Measurements from ENCODE around the gene HADHA. TPM values are rescaled to one million over a fixed set of nuclear protein-coding genes. Genes with fewer than 3 reads are reported as not detected.

The HADHA gene
- total RNA-seq, 2 donors from 2014 or later = 226 to 266 TPM

DNA sequence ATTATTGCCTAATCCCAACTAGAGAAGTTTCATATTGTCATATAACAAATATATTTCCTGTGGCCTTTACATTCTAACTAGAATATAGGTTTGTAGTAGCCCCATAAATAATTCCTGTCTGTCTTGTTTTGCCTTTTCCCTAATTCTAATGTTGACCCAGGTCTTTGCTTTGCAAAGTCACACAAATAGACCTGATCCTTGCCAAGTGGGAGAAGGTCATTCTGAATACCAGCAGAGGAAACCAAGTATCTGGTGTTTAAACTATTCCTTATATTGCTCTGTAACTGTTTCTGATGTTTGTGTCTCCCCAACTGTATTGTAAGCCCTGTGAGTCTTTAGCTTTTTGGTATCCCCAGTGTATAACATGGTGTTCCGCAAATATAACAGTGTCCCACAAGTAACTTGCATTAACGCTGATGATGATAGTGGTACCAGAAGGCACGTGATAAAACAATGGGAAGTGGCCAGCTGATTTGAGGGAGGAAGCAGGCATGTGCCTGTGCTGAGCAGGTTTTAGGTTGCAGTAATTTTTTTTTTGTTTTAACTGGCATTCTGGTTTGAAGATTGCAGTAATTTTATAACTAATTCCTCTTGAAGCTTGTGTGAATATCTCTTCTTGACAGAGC is 11.4 kb upstream of the HADHA start:
- intact Hi-C loops (cut with DNase I) = no loop called here
- Histone ChIP-seq H3K9ac (ENCODE audit: low read depth in 2 of 2, low read length in 2 of 2) (no peak overlapping the region), H3K9me3 (no peaks in the 10 kb centered on the region), H3K36me3 (no peaks in the 10 kb centered on the region), H3K27me3 (no peaks in the 10 kb centered on the region), H3K4me1 (no peaks in the 10 kb centered on the region), H3K4me3 (no peak overlapping the region), H3K27ac (no peak overlapping the region)
- DNase-seq = no peak
- TF ChIP-seq, protein P1, sequence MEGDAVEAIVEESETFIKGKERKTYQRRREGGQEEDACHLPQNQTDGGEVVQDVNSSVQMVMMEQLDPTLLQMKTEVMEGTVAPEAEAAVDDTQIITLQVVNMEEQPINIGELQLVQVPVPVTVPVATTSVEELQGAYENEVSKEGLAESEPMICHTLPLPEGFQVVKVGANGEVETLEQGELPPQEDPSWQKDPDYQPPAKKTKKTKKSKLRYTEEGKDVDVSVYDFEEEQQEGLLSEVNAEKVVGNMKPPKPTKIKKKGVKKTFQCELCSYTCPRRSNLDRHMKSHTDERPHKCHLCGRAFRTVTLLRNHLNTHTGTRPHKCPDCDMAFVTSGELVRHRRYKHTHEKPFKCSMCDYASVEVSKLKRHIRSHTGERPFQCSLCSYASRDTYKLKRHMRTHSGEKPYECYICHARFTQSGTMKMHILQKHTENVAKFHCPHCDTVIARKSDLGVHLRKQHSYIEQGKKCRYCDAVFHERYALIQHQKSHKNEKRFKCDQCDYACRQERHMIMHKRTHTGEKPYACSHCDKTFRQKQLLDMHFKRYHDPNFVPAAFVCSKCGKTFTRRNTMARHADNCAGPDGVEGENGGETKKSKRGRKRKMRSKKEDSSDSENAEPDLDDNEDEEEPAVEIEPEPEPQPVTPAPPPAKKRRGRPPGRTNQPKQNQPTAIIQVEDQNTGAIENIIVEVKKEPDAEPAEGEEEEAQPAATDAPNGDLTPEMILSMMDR (IDR thresholded peaks at IDR 0.05) = no peak

DNA sequence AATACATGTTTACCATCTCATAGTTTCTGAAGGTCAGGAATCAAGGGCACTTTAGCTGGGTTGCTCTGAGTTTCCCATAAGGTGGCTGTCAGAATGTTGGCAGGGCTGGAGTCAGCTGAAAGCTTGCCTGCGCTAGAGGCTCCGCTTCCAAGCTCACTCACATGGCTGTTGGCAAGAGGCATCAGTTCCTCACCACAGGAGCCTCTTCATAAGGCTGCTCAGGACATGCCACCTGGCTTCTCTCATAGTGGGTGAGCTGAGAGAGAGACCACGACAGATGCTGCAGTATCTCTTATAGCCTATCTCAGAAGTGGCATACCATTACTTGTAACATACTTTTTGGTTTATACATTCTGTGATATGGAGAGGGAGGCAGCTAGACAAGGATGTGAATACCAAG is 7.5 kb upstream of the HADHA start:
- H3K4me1 ChIP-seq = no peaks in the 10 kb centered on the region

DNA sequence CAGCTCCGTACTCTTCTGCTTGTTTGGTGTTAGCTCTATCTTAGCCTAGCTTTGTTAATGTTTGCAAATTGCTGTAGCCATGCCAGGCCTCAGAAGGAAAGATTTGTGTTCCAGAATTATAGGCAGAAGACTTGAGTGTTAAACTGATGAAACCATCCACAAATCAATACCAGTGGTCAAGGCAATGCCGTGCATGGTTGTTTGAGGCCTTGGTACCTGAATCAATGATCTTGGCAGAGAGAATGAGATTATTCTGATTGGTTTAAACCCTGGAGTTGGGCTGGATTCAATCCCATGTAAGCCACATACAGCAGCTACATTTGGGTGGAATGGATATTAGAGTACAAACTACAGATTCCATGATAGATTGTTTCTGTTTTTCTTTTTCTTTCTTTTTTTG is 5.2 kb upstream of the HADHA start:
- H3K9ac ChIP-seq (ENCODE audit: low read depth in 2 of 2, low read length in 2 of 2) = no peak overlapping the region
- no peak for DNase-seq
- no peak overlapping the region for H3K4me3 ChIP-seq
- TF ChIP-seq, protein P1 (IDR thresholded peaks at IDR 0.05) = no peak
- no peak overlapping the region for H3K27ac ChIP-seq
- no peaks in the 10 kb centered on the region for H3K36me3 ChIP-seq
- peaks cover 11% of the 10 kb centered on the region for H3K4me1 ChIP-seq
- H3K9me3 ChIP-seq = no peaks in the 10 kb centered on the region
- intact Hi-C loops (cut with DNase I) = no loop called here
- no peaks in the 10 kb centered on the region for H3K27me3 ChIP-seq

More for the DNA sequence above, 7.5 kb upstream of the HADHA start:
- no peak overlapping the region for H3K9ac ChIP-seq (ENCODE audit: low read depth in 2 of 2, low read length in 2 of 2)
- no peak for DNase-seq
- H3K27me3 ChIP-seq = no peaks in the 10 kb centered on the region
- no peak overlapping the region for H3K27ac ChIP-seq
- TF ChIP-seq, protein P1 (IDR thresholded peaks at IDR 0.05) = no peak
- no peaks in the 10 kb centered on the region for H3K36me3 ChIP-seq
- intact Hi-C loops (cut with DNase I) = no loop called here
- H3K4me3 ChIP-seq = no peak overlapping the region
- H3K9me3 ChIP-seq = no peaks in the 10 kb centered on the region

DNA sequence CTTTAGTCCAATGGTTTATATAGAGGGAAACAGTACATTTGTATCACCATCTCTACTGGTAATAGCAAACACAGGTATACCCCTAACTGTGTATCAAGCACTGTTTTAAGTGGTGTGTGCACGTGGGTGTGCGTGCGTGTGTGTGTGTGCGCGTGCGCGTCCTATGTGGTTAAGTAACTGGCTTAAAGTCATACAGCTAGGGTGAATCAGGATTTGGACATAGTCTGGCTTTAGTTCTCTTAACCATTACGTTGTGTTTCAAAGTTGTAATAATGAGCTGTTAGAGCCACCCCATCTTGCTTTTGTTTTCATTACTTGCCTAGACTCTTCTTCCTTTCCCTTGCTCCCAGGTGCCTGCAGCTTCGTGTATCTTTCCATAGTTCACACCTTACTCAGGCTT is 2.4 kb upstream of the HADHA start:
- TF ChIP-seq, protein P1 (IDR thresholded peaks at IDR 0.05) = no peak
- Histone ChIP-seq H3K27ac (no peak overlapping the region), H3K4me3 (no peak overlapping the region), H3K36me3 (no peaks in the 10 kb centered on the region), H3K27me3 (no peaks in the 10 kb centered on the region), H3K9ac (ENCODE audit: low read depth in 2 of 2, low read length in 2 of 2) (no peak overlapping the region), H3K9me3 (no peaks in the 10 kb centered on the region), H3K4me1 (peaks cover 11% of the 10 kb centered on the region)
- DNase-seq = no peak
- intact Hi-C loops (cut with DNase I) = no loop called here

DNA sequence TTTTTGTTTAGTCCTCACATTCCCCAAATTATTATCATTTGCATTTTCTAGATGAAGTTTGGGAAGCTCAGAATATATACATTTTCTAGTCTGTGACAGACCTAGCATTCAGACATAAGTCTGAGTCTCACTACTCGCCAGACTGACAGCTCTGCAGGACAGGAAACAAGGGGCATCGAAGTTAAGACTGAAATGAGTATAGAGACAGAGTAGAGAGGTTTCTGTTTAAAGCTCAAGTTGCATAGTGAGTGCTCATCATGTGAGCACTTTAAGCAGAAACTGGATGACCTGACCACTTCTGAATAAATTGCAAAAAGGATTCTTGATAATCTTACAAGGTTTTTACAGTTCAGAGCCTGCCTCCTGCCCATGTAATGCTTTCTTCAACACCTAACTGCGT is 1.4 kb upstream of the HADHA start:
- intact Hi-C loops (cut with DNase I) = no loop called here

More for the DNA sequence above, 1.4 kb upstream of the HADHA start:
- DNase-seq = no peak
- Histone ChIP-seq H3K27ac (no peak overlapping the region), H3K27me3 (no peaks in the 10 kb centered on the region), H3K9ac (ENCODE audit: low read depth in 2 of 2, low read length in 2 of 2) (peak overlapping the region in 1 of 2 donors; percentile 99), H3K4me3 (peak overlapping the region; percentile 89), H3K4me1 (peaks cover 16% of the 10 kb centered on the region), H3K9me3 (no peaks in the 10 kb centered on the region), H3K36me3 (no peaks in the 10 kb centered on the region)
- TF ChIP-seq, protein P1 (IDR thresholded peaks at IDR 0.05) = no peak
